ENCODE results near the gene TMEM126A.

DNA sequence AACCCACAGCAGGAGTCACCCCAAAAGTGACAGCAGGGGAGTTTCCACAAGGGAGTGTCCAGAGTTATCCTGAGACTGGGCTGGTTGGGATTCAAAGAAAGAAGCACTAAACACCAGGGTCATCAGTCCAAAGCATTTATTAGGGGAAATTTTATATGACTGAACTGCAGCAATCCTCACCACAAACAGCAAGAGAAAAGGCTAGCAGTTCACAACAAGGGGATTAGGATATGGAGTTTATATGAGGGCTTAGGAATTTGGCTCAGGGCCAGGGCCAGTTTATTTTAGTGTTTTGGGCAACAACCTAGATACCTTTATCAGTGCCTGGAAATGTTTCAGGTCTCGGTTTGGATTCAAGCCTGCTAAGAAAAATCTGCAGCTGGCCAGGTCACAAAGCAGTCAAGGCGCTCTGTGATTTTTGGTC, 4.6 kb upstream of the TMEM126A start:
- TF ChIP-seq, protein P1, sequence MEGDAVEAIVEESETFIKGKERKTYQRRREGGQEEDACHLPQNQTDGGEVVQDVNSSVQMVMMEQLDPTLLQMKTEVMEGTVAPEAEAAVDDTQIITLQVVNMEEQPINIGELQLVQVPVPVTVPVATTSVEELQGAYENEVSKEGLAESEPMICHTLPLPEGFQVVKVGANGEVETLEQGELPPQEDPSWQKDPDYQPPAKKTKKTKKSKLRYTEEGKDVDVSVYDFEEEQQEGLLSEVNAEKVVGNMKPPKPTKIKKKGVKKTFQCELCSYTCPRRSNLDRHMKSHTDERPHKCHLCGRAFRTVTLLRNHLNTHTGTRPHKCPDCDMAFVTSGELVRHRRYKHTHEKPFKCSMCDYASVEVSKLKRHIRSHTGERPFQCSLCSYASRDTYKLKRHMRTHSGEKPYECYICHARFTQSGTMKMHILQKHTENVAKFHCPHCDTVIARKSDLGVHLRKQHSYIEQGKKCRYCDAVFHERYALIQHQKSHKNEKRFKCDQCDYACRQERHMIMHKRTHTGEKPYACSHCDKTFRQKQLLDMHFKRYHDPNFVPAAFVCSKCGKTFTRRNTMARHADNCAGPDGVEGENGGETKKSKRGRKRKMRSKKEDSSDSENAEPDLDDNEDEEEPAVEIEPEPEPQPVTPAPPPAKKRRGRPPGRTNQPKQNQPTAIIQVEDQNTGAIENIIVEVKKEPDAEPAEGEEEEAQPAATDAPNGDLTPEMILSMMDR (IDR thresholded peaks at IDR 0.05): no peak
- no peak for TF ChIP-seq POLR2A (IDR thresholded peaks at IDR 0.05)
